Activated T-helper 1 cell treated with anti-CD3 and anti-CD28 coated beads, Interleukin-2, amount 50 U/mL, for 16 hours (primary cell): Measurements from ENCODE around the gene SLC26A2.

Experiments
- DNase-seq, 2 donors: peaks; one replicate each; pipeline ENCODE4 v3.0.0-alpha.2; 2020; ENCODE audit warnings: low read depth in 1 of 2, low spot score in 1 of 2

SLC26A2 gene

GRCh38 chr5:150035139-150035895 is 74.8 kb downstream of the SLC26A2 start:
- DNase-seq = no peak

- no peak for DNase-seq
Observed at GRCh38 chr5:150036513-150036912, 76.0 kb downstream of the SLC26A2 start.
